Stimulated activated CD4-positive, alpha-beta T cell treated with anti-CD3 and anti-CD28 coated beads, Interleukin-12 subunit alpha, Interleukin-12 subunit beta, amount 100 ng/mL, for 24 hours (primary cell): ENCODE data around the gene CDYL.

Experiments used
- DNase-seq, 2 experiments: peaks; one replicate each; pipeline ENCODE4 v3.0.0-alpha.2; 2020; ENCODE audit warnings: low read depth in 2 of 2

The CDYL gene

DNA sequence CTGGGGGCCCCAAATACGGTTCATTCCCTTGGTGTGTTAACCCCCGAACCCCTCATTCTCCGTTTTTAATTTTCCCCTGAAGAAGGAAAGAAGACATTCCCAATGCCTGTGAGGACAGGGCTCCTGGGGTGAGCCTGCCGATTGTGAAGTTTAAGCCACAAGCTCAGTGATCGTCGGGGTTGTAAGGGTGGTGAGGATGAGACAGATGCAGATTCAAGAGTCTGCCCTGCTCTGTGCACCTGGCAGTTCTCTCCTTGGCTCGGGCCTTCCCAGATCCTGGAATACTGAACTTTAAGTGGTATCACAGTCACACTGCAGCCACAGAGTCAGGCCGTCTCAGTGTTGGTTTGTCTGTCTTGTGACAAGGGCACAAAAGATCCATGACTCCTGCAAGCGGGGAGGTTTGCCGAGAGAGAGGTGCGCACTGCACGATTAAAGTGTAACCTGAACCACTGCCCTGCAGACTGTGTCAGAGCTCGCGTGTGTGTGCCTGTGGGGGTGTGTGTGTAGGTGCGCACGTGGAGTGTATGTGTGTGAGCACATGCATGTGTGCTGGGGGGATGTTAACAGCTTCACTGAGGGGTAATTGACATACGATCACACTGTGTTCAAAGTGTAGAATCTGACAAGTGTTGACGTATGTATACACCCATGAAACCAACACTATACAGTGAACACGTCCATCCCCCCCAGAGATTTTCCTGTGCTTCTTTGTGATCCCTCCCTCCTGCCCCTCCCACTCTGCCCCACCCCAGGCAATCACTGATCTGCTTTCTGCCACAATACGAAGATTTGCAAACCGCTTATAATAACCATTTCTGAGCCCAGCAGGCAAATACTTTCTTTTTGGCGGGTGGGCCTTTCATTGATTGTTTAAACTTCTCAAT lies 188.7 kb downstream of the CDYL start:
- DNase-seq = no peak

DNA sequence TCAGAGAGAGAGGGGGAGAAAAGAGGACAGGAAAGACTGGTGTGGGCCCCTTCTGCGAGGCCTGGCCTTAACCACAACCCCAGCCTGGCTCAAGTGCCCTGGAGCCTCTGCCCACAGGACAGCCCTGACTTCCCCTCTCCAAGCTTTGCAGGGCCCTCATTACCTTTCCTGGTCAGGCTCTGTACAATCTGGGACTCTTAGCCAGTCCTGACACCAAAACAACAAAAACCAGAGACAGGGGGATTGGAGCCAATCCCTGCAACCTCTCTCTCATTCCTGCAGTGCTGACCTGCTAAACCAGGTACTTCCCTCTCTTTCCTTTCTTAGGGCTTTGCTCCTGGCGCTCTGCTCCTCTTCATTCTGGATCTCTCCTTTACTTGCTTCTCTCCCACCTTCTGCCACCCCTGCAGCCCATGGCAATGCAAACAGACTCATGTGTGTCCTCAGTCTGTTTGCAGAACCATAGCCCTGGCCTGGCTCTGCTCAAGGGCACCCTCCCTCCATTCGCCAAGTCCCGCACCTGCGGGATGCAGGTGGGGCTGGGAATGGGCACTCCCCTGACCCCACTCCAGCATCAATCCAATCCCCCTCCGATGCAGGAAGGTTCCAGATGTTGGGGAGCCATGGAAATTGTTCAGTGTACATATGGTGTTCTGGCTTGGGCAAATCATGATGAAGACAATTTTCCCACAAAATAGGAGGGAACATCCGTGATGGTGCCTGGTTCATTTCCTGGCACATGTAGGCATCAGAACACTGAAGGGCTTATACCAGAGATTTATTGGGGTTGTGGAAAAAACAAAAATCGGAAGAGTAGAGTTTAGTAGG lies 189.6 kb downstream of the CDYL start:
- no peak for DNase-seq

DNA sequence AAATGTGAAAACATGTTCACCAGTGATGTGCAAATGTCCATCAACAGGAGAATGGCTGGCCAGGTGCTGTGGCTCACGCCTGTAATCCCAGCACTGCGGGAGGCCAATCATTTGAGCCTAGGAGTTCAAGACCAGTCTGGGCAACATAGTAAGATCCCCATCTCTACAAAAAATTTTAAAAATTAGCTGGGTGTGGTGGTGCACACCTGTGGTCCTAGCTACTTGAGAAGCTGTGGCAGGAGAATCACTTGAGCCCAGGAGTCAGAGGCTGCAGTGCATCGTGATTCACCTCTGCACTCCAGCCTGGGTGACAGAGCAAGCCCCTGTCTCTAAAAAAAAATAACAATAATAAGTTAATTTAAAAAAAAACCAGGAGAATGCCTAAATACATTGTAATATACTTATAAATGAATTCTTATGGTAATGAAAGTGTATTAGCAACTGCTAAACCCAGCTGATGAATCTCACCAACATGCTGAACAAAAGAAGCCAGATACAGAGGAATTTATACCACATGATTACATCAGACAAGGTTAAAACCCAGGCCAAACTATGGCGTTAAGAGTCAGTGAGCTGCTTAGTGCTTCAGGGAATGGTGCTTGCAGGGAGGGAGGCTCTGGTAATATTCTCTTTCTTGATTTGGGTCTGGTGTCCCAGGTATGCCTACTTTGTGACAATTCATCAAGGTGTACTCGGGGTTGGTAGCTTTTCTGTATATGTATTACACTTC lies 191.3 kb downstream of the CDYL start:
- no peak for DNase-seq

DNA sequence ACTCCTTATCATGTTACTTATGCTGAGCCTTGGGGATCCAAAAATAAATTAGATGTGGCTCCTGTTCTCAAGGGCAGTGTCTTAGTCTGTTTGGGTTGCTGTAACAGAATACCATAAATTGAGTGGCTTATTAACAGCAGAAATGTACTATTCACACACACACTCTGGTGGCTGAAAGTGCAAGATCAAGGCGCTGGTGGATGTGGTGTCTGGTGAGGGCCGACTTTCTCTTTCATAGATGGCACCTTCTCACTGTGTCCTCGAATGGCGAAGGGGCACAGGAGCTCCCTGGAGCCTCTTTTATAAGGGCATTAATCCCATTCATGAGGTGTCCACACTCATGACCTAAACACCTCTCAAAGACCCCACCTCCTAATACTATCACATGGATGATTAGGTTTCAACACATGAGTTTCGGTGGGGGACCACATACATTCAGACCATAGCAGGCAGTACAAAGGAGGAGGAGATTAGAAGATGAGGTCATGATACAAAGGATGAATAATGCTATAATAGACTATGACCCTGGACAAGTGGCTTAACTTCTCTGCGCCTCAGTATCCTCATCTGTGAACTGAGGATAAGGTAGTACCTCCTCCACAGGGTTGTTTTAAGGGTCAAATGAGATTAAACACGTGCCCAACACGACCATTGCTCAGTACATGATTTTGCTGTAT lies 193.5 kb downstream of the CDYL start:
- no peak for DNase-seq

DNA sequence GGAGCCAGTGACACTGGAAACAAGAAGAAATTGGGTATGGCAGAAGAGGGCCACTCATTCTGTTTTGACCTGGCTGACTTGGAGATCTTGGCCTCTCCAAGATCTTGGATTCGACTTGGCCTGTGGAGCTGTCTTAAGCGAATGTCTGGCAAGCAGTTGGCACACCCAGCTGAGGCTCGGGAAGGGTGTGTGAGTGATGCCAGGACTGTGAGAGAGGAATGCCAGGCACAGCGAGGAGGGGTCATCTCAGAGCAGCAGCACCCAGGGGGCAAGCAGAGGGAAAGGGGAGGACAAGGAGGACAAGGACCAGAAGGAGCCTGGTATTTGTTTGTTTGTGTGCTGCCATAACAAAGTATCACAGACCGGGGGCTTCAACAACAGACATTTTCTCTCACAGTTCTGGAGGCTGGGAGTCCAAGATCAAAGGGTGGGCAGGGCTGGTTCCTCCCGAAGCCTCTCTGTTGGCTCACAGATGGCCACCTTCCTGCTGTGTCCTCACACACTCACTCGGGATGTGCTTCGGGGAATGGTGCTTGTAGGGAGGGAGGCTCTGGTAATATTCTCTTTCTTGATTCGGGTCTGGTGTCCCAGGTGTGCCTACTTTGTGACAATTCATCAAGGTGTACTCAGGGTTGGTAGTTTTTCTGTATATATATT lies 194.7 kb downstream of the CDYL start:
- DNase-seq = no peak

DNA sequence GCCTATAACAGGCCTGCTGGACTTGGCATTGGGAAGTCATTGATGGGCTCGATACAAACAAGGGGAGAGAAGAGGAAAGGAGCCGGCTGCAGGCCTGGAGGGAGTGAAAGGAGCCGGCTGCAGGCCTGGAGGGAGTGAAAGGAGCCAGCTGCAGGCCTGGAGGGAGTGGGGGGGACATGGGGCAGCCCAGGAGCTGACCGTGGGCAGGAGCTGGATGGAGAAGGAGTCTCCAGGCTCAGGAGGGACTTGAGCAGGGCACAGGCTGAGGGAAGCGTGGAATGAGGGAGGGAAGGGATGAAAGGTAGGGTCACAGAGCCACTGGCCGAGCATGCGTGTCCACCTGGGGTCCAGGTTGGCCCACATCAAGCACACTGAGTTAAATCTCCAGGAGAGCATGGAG lies 195.6 kb downstream of the CDYL start:
- no peak for DNase-seq

DNA sequence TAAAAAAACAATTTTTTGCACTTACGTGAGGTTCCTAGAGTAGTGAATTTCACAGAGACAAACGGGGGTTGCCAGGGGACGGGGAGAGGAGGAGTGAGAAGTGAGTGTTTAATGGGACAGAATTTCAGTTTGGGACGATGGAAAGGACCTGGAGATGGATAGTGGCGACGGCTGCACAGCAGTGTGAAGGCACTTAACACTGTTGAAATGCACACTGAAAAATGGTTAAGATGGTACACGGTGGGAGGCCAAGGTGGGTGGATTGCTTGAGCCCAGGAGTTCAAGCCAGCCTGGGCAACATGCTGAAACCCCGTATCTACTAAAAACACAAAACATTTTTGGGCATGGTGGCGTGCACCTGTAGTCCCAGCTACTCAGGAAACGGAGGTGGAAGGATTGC lies 196.2 kb downstream of the CDYL start:
- no peak for DNase-seq

DNA sequence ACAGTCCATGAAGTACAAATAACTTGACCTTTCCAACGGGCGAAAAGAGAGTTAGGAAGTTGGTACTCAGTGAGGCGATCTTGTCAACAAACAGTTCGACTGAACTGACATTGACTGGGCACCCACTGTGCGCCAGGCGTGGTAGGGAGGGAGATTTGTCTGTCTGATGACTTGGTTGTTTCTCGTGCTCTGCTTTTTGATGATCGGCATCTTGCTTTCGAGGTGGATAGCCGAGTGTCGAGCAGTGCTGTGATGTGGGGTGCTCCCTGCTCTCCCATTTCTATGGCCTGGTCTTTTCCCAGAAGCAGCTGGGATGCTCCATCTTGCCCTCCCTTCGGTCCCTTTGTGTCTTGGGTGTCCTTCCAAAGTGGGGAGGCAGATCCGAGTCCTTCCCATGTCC lies 197.2 kb downstream of the CDYL start:
- DNase-seq = no peak

DNA sequence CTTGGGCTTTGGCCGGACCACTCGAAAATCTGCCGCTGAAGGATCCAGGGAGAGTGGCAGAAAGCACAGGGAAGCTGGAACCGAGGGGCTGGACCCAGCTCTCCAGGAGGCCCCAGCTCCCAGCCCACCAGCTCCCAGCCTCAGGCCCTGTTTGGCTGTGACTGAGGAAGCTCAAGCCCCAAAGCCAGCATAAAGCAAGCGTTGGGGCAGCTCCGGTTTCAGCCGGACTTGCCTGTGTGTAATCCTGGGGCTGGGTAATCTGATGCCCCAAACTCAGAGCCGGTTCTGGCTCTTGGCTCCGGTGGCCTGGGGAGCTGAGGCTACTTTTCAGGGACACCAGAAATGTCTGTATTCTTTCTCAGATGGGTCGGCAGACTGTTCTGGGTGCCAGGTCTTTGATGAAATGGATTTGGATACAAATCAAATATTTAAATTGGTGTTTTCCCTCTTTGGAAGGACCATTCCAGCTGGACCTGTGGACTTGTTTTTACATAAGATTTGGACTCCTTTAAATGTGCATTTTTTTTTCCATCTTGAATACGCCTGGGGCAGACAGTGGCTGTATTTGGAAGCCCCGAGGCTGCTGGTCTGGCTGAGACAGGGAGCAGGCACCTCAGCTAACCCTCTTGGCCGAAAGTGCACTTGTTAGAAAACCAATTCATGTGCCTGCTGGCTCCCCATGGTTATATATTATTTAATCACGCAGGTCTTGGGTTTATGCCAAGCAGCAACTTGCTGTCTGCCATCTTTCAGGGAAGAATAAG lies 198.0 kb downstream of the CDYL start:
- no peak for DNase-seq

DNA sequence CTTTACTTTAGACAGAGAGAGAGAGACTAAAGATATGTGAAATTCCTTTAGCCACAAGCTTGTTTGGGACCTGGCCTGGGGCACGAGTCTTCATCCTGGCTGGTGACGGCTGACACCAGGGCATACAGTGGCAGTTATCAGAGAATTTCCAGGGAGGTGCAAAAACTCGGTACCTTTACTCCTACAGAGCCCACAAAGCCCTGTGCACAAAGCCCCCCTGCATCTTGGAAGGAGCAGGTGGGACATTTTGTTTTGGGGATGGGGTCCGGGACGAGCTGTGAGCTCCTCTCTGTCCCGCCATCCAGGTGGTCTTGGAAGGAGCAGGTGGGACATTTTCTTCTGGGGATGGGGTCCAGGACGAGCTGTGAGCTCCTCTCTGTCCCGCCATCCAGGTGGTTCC lies 198.8 kb downstream of the CDYL start:
- no peak for DNase-seq

DNA sequence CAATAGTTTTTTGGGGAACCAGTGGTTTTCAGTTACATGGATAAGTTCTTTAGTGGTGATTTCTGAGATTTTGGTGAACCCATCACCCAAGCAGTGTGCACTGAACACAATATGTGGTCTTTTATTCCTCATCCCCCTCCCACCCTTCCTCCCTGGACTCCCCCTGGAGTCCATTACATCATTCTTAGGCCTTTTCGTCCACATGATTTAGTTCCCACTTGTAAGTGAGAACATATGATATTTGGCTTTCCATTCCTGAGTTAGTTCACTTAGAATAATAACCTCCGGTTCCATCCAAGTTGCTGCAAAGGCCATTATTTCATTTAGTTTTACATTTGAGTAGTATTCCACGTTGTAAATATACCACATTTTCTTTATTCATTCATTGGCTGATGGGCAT lies 199.3 kb downstream of the CDYL start:
- no peak for DNase-seq

DNA sequence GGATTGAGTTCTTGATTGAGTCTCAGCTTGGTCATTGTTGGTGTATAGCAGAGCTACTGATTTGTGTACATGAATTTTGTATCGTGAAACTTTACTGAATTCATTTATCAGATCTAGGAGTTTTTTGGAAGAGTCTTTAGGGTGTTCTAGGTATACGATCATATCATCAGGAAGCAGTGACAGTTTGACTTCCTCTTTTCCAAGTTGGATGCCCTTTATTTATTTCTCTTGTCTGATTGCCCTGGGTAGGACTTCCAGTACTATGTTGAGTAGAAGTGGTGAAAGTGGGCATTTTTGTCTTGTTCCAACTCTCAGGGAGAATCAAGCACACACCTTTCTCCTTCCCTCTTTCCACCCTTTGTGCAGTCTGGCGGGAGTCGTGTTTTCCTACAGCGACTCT lies 201.3 kb downstream of the CDYL start:
- no peak for DNase-seq

DNA sequence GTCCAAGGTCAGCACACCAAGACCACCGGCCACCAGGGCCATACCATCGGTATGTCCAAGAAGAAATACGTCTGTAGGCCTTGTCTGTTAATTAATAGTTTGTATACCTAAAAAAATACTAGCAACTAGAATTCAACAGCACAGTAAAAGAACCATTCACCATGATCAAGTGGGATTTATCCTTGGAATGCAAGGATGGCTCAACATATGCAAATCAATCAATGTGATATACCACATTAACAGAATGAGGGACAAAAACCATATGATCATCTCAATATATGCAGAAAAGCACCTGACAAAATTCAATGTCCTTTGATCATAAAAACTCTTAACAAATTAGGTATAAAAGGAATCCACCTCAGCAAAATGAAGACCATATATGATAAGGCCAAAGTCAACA lies 203.2 kb downstream of the CDYL start:
- DNase-seq = no peak

DNA sequence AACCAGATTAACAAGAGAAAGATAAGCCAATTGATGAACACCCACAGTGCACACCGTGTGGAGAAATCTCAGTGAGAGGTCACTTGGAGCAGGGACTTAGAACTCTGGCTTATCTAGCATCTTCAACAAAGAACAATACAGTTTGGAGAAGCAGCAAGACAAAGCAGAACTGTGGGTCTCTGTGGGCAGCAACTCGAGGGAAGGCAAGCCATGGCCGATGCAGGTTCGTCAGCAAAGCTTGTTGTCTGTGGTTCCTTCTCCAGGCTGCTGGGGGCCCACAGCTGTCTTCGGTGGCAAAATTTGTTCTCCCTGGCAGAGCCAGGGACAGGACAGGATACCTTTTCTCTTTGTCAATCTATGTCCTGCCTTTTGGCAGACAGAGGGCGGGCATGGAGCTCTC lies 205.6 kb downstream of the CDYL start:
- DNase-seq = no peak

DNA sequence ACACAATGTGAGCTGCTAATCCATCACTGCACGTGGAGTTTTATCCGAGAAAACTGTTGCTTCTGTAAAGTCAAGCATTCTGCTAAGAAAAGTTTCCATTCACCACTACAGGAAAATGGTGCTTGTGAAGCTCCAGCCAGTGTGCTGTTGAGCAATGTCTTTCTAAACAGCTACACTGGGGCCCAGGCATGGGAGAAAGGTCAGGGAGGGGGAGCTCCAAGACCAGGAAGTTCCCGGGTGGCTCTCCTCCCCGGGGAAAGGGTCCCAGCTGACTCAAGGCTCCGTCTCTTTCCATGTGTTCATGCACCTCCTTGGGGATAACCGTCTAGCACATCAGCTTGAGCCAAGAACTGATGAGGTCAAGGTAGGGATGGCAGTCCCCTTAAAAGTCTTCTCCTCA lies 207.1 kb downstream of the CDYL start:
- no peak for DNase-seq

DNA sequence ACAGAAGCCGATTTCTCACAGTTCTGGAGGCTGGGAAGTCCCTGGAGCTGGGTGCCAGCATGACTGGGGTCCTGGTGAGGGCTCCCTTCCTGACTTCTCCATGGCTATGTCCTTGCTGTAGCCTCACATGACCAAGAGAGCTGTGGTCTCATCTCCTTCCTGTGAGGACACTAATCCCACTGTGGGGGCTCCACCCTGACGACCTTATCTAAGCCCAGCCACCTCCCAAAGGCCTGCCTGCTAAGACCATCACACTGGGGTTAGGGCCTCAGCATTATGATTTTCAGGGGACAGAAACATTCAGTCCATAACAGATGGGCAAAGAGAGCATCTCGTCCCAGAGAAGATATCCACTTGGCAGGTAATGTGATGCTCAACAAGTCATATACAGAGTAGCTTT lies 210.8 kb downstream of the CDYL start:
- DNase-seq = no peak

DNA sequence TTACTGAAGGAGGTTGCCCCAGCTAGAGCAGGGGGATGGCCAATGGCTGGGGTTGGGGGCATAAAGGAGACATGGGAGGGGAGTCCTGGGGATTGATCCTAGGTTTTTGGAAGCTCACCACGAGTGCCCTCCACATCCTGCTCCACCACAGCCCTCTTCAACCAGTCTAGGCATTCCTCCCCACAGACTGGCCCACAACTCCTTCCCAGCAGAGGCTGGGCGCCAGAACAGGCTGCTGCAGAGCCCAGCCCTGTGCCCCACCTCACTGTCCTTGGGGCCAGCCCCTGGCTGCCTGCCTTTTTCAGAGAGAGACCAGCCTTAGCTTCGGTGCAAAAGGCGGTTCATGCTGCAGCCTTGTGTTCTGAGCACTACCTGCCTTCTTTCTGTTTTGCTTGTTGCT lies 211.2 kb downstream of the CDYL start:
- no peak for DNase-seq

DNA sequence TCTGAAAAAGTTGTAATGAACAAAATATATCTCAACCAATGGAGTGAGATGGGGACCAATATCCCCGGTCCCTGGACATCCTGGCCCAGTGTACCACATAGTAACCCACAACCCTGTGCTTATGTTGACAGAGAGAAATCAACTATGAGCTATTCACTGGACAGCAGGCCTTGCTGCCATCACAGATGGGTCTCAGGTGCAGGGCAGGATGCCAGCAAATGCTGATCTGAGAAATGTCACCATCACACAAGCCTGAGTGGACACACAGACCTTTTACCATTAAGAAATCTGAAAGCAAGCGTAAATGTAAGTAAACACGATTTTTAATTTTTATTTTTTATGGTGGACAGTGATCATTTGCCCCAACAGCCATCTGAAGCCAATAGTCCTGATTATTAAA lies 218.5 kb downstream of the CDYL start:
- DNase-seq = no peak

DNA sequence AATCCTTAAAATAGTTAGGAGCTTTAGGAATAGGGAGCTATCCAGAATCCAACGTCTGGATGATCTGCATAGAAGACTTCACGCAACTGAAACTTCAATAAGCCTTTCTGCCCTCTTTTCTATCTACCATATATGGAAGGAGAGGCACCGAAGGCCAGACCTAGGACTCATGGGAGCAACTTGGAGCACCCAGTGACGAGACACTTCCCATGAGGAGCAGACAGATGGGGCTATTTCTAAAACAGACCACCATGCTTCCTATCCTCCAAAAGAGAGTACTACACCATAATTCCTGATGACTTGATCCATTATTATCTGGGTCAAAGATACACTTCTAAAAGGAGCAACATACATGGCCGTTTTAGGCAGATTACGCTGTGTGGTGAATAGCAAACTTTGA lies 221.7 kb downstream of the CDYL start:
- no peak for DNase-seq

DNA sequence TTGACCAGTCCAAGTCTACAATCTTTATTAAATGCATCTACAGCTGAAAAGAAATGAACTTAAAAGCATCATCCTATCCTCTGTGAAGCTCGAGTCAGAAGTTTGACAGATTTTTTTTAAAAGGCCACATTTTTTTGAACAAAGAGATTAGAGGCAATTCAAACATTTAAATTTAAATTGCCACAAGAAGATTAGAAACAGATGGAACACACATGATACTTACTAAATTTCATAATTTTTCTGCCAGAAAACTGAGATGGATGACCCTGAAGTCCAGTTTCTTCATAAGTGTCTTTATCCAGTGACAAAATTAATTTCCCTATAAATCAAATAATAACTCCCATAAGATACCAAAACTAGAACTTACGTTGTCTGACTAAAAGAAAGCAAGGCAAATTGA lies 223.4 kb downstream of the CDYL start:
- DNase-seq = no peak
